Measurements from ENCODE around the gene CYTH3.
"Not testable (repeated sequence)": the region's sequence is repeated elsewhere in the genome, so short reads cannot be mapped to it uniquely, and the experiment has no call there.

Gene CYTH3

DNA sequence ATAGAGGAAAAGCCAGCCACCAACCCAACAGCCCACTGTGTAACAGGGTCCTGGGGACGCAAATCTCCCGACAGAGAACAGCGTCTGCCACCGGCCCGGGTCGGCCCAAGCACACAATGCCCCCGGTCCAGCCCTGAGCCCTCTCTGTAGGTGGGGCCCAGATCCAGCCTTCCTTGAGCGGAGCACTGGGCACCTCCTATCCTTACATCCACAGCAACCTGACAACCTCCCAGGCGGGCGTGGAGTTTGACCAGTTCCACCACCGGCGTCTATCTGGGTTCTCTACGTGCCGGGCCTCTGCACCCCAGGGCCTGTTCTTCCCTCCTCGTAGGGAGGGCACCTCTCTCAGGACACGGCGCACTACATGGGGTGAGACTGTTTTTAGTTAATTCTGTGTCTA, 109.0 kb downstream of the CYTH3 start:
- DNase-seq, result no peak

DNA sequence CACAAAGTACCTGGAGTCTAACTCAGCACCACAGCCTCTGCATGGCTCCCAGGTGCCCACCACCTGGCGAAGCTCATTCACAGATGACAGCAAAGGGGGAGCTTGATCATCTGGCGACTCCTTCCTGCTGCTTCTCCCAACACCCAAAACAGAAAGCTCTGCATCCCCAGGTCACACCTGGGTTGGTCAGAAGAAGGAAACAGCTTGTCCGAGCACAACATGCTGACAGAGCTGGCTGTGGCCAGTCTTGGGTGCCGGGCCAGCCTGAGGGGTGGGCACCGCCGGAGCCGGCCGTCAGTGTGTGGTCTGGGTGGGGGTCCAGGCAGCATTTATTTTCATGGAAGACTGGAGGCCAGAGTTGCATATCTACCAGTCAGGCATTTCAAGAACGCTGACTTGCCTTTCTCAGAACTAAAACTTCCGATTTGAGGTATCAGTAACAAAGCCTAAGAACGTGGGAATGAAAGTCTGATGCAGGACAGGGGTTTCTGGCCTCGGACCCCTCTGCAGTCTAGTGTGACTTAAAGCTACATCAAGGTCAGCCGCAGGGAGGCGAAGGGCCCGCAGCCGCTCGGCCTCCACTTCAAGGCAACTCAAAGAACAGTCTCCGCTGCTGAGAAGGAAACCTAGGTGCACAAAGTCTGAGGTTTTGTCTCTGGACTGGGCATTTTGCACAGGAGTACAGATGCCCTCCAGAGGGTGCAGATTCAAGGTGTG, 109.6 kb downstream of the CYTH3 start:
- DNase-seq, result no peak

GRCh38 chr7:6162331-6162620, 110.1 kb downstream of the CYTH3 start:
- no peak for DNase-seq

DNA sequence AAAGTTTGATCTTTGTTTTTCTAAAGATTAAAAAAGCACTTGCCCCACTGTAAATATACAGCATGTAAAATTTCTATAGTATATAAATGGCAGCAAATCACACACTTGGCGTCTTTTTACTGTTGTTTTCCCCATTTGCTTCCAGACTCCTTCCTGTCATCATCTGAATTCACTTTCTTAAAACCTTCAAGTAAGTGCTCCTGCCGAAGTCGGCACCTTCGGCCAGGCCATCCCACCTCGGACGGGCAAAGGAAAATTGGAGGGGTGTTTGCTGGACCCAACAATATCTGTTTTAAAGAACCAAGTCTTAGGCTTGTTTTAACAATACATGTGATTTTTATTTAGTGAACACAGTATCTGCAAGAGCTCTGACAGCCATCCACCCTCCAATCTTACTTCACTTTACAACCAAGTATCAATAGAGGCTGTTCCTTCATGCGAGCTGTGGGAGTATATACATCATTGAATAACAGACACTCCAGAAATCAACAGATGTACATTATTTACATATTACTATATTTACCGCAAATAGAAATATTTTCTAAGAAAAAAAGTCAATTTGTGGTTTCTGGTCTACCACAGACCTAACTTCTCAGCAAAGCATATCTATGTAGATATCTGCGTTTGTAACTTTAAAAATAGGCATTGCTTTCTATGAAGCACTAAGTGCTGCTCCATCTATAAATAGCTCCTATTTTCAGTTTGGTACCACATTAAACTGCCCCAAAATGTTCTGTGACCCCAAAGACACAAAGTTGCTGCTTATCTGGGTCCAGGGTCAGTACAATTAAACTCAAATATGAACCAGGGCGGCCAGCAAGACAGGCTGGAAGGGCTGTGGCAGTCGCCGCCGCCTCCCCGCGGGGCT, 110.7 kb downstream of the CYTH3 start:
- no peak for DNase-seq

GRCh38 chr7:6160191-6160623, 112.2 kb downstream of the CYTH3 start:
- DNase-seq, result no peak

- DNase-seq, result no peak
These were observed 112.8 kb downstream of the CYTH3 start for GRCh38 chr7:6159524-6160031.

DNA sequence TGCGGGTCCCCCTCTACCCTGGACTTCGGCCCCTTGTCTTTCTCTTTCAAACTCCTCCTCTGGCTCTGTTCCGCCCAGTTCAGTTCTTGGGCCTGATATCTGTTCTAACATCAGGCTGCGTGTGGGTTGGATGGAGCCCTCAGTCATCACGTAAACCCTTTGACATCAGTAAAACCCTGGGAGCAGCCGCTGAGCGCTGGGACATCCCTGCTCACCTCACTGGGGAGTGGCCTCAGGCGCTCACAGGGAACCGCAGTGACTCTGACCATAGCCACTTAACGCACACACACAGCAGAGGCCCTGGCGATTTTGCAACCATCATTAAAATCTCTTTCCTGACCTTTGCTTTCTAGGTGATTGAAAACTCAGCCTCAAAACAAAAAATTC, 113.3 kb downstream of the CYTH3 start:
- DNase-seq, result no peak

DNA sequence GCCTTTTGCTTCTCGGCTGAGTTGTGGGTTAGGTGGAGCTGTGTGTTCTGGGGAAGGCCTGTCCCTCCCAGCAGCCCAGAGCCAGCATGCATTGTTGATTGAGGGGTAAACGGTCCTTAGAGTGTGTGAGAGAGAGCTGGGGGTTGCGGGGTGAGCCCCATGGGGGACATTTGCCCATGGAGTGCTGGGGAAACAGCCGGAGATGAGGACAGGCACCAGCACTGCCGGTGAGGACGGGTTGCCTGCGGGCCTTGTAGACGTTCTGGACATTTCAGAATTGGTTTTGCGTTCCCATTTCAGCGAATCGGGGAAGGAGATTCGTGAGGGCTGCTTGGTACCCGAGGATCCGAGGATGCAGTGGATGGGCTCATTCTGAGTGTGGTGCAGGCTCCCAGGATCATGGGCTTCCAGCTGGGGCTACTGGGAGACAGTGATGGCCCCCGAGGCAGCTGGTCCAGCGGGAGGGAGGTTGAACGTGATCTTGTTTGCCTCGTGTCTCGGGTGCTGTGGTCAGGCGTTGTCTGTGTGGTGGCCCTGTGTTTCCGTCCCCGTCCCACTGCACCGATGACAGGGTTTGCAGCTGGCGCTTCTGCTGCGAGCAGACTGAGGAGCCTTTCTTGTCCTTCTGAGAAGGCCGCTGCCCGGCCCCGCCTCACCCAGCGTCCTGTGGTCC, 113.9 kb downstream of the CYTH3 start:
- DNase-seq, result no peak

DNA sequence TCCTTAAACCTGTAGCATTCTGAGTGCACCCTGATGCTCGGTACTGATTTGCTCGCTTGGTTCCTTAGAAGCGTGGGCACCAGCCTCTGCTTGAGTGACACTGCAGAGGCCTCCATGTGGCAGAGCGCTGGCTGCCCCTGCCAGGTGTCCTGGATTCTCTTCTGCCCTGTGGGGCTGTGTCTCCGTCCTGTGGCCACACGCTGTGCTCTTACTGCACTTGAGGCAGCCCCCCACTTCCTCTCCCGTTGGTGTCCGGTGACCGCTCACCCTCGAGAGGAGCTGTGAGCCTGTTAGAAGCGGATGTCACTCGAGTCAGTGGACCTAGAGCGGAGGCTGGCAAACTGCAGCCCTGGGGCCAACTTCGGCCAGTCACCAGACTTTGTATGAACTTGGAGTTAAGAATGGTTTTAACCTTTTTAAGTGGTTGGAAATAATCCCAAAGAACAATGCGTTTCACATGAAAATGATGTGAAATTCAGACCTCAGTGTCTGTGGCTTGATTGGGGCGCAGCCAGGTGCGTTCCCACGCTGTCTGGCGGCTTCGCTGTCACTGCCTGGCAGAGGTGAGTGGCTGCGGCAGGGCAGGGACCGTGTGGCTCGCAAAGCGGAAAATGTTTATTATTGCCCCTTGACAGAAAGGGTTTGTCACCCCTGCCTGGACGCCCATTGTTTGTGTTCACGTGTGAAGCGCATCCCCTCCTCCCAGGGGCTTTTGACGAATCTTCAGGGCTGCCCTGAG, 114.6 kb downstream of the CYTH3 start:
- DNase-seq, result no peak

DNA sequence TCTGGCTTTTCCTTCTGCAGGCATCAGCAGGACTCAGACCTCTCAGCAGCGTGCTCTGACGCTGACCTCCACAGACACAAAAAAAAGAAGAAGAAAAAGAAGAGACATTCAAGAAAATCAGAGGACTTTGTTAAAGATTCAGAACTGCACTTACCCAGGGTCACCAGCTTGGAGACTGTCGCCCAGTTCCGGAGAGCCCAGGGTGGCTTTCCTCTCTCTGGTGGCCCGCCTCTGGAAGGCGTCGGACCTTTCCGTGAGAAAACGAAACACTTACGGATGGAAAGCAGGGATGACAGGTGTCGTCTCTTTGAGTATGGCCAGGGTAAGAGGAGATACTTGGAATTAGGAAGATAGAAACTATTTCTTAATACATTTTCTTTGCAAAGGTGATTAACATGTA, 115.7 kb downstream of the CYTH3 start:
- DNase-seq, result no peak

DNA sequence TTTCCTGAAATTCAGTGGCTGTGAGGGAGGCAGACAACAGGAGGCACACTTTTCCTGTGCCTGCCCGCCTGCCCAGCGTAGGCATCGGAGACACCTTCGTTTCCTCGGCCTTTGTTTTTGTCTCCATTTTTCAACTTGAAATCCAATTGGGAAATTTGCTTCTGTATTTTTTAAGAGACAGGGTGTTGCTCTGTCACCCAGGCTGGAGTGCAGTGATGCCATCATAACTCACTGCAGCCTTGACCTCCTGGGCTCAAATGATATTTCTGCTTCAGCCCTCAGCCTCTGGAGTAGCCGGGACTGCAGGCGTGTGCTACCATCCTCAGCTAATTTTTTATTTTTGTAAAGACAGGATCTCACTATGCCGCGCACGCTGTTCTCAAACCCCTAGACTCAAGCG, 116.8 kb downstream of the CYTH3 start:
- no peak for DNase-seq

GRCh38 chr7:6154542-6155404, 117.7 kb downstream of the CYTH3 start:
- no peak for DNase-seq

DNA sequence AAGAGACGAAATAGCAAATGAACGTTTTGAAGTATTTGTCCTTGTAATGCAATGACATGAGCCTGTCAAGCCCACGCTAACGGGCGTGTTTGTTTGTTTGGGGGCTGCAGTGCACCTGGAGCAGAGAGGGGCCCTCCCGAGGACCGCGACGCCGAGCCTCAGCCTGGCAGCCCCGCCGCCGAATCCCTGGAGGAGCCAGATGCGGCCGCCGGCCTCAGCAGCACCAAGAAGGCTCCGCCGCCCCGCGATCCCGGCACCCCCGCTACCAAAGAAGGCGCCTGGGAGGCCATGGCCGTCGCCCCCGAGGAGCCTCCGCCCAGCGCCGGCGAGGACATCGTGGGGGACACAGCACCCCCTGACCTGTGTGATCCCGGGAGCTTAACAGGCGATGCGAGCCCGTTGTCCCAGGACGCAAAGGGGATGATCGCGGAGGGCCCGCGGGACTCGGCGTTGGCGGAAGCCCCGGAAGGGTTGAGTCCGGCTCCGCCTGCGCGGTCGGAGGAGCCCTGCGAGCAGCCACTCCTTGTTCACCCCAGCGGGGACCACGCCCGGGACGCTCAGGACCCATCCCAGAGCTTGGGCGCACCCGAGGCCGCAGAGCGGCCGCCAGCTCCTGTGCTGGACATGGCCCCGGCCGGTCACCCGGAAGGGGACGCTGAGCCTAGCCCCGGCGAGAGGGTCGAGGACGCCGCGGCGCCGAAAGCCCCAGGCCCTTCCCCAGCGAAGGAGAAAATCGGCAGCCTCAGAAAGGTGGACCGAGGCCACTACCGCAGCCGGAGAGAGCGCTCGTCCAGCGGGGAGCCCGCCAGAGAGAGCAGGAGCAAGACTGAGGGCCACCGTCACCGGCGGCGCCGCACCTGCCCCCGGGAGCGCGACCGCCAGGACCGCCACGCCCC, 118.5 kb downstream of the CYTH3 start:
- DNase-seq, result no peak

DNA sequence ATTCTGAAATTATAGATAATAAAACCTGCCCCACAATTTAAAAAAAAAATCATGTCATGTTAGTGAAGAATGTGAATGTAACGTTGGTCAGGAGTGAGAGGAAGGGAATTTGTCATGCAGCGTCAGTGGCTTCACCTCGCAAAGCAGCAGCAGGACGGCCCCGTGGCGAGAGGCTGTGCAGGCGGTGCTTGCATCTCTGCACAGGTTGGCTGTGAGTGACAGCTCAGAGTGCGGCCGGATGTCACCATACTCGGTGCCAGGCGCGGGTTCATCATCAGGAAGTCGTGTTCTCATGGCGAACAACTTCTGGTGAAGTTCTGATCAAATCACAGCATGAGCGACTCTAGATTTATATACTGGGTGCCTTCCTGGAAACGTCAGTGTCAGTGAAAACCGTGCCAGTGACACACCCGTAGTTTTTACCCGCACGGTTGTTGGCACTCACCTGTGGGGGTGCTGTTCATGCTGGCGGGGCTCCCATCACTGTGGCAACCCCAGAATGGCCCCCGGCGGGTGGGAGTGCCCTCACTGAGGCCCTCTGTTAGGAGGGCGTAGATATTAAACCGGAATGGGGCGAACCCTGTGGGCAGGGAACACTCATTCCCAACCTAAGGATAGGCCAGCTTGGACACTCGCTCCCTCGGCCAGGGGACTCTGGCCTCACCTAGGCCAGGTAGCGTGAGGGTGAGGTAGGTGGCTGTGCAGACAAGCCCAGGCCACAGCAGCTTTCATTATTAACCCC, 120.3 kb downstream of the CYTH3 start:
- DNase-seq, result no peak

GRCh38 chr7:6151527-6151926, 120.9 kb downstream of the CYTH3 start:
- DNase-seq, result not testable (repeated sequence)

- no peak for DNase-seq
These were observed 122.4 kb downstream of the CYTH3 start for GRCh38 chr7:6149996-6150395.

- DNase-seq, result no peak
These were observed 123.6 kb downstream of the CYTH3 start for GRCh38 chr7:6148724-6149360.

GRCh38 chr7:6147627-6148026, 124.8 kb downstream of the CYTH3 start:
- no peak for DNase-seq

DNA sequence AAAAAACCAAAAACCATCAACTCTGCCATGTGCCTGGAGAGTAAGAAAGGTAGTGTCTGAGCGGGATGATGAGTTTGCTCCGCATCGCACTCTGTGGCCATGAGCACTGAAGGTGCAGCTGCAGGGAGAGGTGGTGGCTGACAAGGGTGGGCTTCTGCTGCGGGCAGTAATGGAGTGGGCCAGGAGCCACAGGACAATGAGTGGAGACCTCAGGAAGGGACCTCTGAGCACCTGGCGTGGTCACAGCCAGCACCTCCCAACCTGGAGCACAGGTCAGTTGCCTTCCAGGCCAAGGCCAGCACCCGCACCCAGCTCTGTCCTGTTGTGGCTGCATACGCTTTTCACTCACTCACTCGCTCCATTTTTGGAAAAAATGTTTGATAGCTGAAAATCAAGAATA, 125.8 kb downstream of the CYTH3 start:
- DNase-seq, result no peak

DNA sequence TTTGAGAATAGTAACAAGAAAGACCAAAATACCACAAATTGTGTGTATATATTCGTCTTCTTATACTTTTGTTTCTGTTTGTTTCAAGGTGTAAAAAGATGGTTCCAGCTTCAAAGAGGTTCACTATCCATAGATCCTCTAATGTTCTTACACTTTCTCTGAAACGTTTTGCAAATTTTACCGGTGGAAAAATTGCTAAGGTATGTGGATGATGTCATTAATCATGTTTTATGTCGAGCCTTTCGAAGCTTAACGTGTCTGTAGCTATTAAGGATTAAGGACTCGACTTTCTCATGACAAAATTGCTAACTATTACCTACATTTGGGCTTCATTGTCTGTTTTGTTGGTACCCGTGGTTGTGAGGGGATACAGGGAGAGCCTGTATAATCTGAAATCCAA, 128.4 kb downstream of the CYTH3 start:
- no peak for DNase-seq
